DMS153 (cell line): ENCODE measurements around the gene TRAF3.
A peak's percentile ranks its signal among the peaks of the same experiment; 100 is the strongest.

Experiments
- DNase-seq: peaks from one replicate; lab custom pipeline; 2025; lab: John Stamatoyannopoulos, UW

Gene TRAF3, protein sequence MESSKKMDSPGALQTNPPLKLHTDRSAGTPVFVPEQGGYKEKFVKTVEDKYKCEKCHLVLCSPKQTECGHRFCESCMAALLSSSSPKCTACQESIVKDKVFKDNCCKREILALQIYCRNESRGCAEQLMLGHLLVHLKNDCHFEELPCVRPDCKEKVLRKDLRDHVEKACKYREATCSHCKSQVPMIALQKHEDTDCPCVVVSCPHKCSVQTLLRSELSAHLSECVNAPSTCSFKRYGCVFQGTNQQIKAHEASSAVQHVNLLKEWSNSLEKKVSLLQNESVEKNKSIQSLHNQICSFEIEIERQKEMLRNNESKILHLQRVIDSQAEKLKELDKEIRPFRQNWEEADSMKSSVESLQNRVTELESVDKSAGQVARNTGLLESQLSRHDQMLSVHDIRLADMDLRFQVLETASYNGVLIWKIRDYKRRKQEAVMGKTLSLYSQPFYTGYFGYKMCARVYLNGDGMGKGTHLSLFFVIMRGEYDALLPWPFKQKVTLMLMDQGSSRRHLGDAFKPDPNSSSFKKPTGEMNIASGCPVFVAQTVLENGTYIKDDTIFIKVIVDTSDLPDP

DNA sequence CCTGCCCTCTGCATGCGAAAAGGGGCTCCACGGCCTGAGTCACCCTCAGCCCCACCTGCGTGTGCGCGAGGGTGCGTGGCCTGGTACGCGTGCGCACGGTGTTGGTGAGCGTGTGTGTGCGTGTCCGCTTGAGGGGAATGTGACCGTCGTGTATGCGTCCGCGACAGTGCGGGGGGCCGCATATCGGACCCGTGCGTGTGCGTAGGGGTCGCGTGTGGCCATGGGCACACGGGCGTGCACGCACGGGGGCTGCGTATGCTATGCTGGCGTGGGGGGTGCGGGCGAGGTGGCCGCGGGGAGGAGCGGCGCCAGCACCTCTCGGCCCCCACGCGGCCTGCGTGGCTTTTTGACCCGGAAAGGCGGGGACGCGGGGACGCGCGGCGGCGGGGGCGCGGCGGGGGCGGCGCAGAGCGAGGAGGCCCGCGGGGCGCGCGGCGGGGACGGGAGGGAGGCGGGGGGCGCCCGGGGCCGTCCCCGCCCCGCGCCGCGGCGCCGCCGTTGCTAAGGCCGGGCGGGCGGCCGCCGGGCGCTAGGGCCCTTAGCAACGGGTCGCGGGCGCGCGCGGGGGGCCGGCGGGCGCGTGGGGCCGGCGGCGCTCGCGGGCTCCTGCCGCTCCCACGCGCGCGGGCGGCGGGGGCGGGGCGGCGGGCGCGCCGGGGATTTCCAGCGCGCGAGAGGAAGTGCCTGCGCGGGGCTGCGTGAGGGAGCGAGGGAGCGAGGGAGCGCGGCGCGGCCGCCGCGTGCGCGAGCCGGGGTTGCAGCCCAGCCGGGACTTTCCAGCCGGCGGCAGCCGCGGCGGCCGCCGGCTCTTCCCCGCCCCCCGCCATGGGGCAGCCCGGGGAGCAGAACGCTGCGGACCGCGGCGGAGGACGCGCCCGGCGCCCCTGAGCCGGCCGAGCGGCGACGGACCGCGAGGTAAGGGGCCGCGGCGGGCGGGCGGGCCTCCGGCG lies at the start of gene TRAF3:
Gene TRAF3, plus strand, starts transcription at position 689 of the 950 bp plus-strand sequence. CDS start 92,753 bp downstream, outside the sequence.
- DNase-seq = no peak

GRCh38 chr14:102728501-102728900 lies 48.7 kb upstream of the TRAF3 start:
- no peak for DNase-seq

- DNase-seq = no peak
Observed at GRCh38 chr14:102729268-102729667, 48.0 kb upstream of the TRAF3 start.

DNA sequence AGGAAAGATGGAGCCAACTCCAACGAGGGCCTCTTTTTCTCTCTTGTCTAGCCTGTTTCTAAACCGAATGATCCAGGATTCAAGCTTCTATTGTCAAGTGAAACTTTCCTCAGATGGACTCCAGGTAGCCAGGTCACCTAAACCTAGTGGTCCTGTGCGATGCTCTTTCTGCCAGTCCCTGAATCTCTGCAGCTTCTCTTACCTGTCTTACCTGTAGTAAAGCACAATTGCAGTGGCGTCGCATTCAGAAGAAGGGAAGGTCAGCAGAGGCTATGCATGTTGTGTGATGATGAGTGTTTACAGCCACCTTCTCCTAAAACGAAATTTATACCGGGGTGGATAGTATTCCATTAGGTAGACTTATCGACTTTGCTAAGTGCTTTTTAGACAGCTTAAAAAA lies 47.4 kb upstream of the TRAF3 start:
- DNase-seq = no peak

DNA sequence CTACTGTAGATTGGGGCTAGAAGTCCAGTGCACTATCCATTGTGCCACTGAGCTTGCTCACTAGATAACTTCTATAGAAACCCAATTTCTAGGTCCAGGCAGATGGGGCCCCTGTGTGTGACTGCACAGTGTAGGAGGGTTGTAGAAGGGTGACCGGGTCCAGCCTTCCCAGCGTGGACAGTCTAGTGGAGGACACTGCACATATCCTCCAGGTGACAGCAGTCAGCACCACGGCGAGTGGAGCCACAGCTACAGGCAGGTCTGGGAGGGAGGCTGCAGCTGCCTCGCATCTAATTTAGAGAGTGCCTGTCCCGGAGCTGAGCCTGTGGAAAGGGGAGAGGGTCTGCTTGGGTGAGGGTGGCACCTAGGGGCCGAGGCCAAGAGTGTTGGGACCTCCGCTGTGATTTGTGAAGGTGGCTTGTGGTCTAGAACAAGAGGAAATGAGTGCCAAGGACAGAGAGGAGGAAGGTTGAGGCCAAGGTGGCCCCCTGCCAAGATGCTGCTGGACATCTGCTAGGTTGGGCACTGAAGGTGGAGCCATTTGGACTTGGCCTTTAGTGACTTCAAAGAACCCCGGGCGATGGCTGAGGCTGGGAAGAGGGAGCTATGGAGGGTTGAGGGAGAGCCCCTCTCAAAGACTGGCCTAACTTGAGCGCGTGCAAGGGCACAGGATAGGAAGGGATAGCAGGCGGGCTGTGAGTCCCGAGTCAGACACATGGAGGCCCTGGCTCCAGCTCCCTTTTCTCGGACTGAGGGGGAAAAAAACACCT lies 46.0 kb upstream of the TRAF3 start:
- DNase-seq = no peak

- no peak for DNase-seq
Observed at GRCh38 chr14:102731871-102732800, 45.1 kb upstream of the TRAF3 start.

- DNase-seq = no peak
Observed at GRCh38 chr14:102732924-102733323, 44.3 kb upstream of the TRAF3 start.

DNA sequence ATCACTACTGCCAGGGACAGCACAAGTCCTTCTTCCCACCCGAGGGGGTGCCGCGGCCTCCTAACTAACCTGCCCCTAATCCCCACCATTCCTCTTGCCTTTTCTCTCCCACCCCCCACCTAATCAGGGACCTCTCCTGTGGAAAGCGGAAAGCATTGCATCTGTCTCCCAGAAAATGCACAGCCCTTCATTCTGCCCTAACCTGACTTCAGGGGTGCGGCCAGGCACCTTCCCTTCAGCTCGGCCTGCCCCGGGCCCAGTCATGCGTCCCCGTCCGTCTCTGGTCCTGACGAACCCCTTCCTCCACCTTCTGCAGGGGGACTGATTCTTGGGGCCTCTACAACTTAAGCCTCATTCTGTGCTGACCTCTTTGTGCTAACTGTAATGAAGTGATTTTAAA lies 43.9 kb upstream of the TRAF3 start:
- DNase-seq = no peak

- no peak for DNase-seq
Observed at GRCh38 chr14:102734436-102734835, 42.8 kb upstream of the TRAF3 start.

DNA sequence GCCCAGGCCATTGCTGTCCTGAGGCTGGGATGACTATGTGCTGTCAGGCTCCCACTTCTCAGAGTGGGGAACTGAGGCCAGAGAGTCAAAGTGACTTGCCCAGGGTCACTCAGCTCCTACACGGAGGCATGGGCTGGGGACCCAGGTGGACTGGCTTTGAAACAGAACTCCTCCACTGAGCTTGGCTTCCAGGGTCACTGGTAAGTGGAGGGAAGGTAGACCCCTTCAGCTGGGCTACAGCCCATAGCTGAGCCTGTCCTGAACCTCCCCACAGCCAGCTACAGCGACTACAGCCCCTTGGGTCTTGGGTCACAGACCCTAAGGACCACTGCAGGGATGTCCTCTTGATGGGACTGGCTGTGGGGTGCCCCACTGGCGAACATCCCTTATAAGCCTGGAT lies 40.3 kb upstream of the TRAF3 start:
- DNase-seq = no peak

DNA sequence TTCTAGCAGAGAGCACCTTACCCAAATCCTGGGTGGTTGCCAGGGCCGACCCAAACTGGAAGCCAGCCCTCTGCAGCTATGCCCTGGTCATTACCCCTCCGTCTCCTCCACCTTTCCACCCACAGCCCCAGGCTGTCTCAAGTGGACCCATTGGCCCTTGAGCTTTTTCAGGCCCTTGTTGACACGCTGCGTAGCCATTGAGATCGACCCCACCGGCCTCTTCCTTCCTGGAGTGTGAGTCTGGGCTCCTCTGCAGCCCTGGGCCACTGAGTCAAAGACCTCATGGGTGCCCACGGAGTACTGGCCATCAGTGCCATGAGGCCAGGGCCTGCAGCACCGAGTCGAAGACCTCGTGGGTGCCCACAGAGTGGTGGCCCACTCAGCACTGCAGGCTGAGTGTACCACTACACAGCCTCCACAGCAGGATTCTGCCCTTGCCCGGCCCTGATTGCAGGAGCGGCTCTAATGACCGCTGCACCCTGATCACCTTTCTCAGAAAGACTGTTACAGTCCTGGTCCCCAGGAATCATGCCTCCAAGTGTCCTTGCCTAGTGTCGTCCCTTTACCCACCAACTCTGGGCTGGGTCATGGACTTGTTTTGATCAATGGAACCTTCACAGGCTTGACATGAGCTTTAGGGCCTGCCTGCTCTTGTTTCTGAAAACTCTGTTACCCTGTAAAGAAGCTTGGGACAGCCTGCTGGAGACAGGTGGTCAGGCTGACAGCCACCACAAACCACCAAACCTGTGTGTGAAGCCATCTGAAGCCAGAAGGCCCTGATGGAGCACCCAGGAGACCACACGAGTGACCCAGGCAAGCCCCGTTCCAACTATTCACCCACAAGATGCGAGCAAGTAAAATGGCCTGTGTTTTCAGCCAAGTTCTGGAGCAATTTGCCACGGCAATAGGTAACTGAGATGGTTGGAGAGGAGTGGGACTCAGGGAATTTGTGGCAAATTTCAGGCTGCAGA lies 39.6 kb upstream of the TRAF3 start:
- DNase-seq = no peak

- DNase-seq = no peak
Observed at GRCh38 chr14:102738373-102739189, 38.7 kb upstream of the TRAF3 start.

- no peak for DNase-seq
Observed at GRCh38 chr14:102739190-102739469, 38.1 kb upstream of the TRAF3 start.

- no peak for DNase-seq
Observed at GRCh38 chr14:102746634-102747438, 30.4 kb upstream of the TRAF3 start.

GRCh38 chr14:102748806-102749205 lies 28.4 kb upstream of the TRAF3 start:
- no peak for DNase-seq

- DNase-seq = peak; percentile 39
Observed at GRCh38 chr14:102749393-102750305, 27.6 kb upstream of the TRAF3 start.

GRCh38 chr14:102750376-102750775 lies 26.9 kb upstream of the TRAF3 start:
- no peak for DNase-seq
